ENCODE results near the gene TNNT1.

DNA sequence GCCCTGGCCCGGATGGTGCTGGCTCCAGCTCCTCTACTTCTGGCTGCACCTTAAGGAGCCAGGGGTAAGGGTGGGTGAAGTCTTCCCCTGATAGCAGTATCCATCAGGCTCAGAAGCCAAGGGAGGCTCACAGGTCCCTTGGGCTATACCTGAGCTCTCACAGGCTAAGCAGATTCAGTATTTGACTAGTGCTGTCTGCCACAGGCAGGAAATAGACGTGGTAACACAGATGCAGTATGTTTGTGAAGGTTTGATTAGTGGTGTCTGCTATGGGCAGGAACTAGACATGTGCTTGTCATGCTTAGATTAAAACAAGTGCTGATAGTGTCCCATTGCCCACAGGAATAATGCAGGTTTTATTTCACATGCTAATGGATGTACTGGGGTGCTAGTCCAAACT lies 27.1 kb upstream of the TNNT1 start:
- TF ChIP-seq, protein P1, sequence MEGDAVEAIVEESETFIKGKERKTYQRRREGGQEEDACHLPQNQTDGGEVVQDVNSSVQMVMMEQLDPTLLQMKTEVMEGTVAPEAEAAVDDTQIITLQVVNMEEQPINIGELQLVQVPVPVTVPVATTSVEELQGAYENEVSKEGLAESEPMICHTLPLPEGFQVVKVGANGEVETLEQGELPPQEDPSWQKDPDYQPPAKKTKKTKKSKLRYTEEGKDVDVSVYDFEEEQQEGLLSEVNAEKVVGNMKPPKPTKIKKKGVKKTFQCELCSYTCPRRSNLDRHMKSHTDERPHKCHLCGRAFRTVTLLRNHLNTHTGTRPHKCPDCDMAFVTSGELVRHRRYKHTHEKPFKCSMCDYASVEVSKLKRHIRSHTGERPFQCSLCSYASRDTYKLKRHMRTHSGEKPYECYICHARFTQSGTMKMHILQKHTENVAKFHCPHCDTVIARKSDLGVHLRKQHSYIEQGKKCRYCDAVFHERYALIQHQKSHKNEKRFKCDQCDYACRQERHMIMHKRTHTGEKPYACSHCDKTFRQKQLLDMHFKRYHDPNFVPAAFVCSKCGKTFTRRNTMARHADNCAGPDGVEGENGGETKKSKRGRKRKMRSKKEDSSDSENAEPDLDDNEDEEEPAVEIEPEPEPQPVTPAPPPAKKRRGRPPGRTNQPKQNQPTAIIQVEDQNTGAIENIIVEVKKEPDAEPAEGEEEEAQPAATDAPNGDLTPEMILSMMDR (IDR thresholded peaks at IDR 0.05): no peak
- no peak for TF ChIP-seq POLR2A (IDR thresholded peaks at IDR 0.05)

Data from Peyer's patch (tissue), 4 donors.